ENCODE data around the gene NRAS.

NRAS gene

GRCh38 chr1:114753143-114753542, 36.6 kb upstream of the NRAS start:
- Histone ChIP-seq H3K4me1 (ENCODE audit: control insufficient read depth, insufficient read depth, low read length) (peaks cover 17% of the 10 kb centered on the region), H3K4me3 (ENCODE audit: insufficient read depth, low read depth, low read length) (no peak overlapping the region), H3K36me3 (ENCODE audit: control insufficient read depth, insufficient read depth, low read length) (peaks cover 7% of the 10 kb centered on the region), H3K27me3 (ENCODE audit: control insufficient read depth, insufficient read depth, low read length, poor library complexity, severe bottlenecking) (no peaks in the 10 kb centered on the region), H3K9me3 (ENCODE audit: control insufficient read depth, low read length) (no peaks in the 10 kb centered on the region), H3K27ac (ENCODE audit: insufficient read depth, low read depth, low read length, poor library complexity, severe bottlenecking) (no peak overlapping the region)
- 88% methylated on average over 3 to 4 of the region's 4 CpGs for WGBS, 2 experiments

DNA sequence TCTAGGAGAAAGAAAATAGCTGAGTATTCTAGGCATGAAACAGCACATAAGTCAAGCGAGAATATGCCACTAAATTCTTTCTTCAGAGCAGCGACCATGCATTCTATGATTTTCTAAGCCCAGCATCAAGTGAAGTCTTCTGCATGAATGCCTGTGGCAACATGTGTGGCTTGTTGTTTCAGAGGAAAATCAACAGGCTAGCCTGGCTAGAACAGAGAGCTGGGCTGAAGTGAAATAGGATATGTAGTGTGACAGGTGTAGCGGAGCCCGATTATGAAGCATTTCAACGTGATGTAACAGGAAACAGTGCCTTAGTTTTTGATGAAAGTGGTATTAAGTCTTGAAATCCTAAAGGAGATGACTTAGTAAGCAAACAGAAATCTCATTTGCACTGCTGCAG, 34.2 kb upstream of the NRAS start:
- Histone ChIP-seq H3K27me3 (ENCODE audit: control insufficient read depth, insufficient read depth, low read length, poor library complexity, severe bottlenecking) (no peaks in the 10 kb centered on the region), H3K36me3 (ENCODE audit: control insufficient read depth, insufficient read depth, low read length) (peaks cover 10% of the 10 kb centered on the region), H3K27ac (ENCODE audit: insufficient read depth, low read depth, low read length, poor library complexity, severe bottlenecking) (no peak overlapping the region), H3K9me3 (ENCODE audit: control insufficient read depth, low read length) (no peaks in the 10 kb centered on the region), H3K4me3 (ENCODE audit: insufficient read depth, low read depth, low read length) (no peak overlapping the region), H3K4me1 (ENCODE audit: control insufficient read depth, insufficient read depth, low read length) (peaks cover 9% of the 10 kb centered on the region)
- 93 to 95% methylated on average over 5 of the region's 5 CpGs for WGBS, 2 experiments

GRCh38 chr1:114749835-114750234, 33.3 kb upstream of the NRAS start:
- no peaks in the 10 kb centered on the region for H3K9me3 ChIP-seq (ENCODE audit: control insufficient read depth, low read length)
- peaks cover 10% of the 10 kb centered on the region for H3K36me3 ChIP-seq (ENCODE audit: control insufficient read depth, insufficient read depth, low read length)
- no peaks in the 10 kb centered on the region for H3K27me3 ChIP-seq (ENCODE audit: control insufficient read depth, insufficient read depth, low read length, poor library complexity, severe bottlenecking)
- H3K4me3 ChIP-seq (ENCODE audit: insufficient read depth, low read depth, low read length) = no peak overlapping the region
- WGBS, 2 experiments = 93 to 96% methylated on average over 5 of the region's 5 CpGs
- H3K4me1 ChIP-seq (ENCODE audit: control insufficient read depth, insufficient read depth, low read length) = no peaks in the 10 kb centered on the region
- H3K27ac ChIP-seq (ENCODE audit: insufficient read depth, low read depth, low read length, poor library complexity, severe bottlenecking) = no peak overlapping the region

DNA sequence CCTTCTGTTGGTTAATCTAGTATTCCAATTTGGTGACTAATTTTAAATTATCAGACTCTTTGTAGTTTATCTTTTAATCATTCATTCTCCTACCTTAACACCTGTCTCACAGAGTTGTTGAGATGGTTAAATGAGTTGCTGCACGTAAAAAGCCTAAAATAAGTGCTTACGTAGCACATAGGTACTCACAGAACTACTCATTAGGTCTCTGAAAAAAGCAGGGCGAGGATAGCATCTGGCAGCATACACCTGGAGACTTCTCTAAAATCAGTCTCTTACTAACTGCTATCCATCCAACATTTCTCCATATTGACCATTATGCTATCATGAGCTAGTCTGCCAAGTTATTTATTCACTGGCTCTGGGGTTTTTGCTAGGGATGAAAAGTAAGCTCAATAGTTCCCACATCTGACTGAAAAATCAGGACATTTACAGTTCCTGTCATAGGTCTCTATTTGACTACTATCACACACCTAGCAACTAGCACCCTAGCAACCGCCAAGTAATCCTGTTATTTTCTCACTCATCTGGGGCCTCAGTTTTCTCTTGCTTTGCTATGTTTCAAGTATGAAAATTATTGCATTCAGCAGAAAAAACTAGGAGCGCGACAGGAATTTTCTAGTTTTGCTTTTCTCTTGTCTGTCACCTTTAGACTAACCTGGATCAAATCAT, 30.0 kb upstream of the NRAS start:
- Histone ChIP-seq H3K27me3 (ENCODE audit: control insufficient read depth, insufficient read depth, low read length, poor library complexity, severe bottlenecking) (no peaks in the 10 kb centered on the region), H3K27ac (ENCODE audit: insufficient read depth, low read depth, low read length, poor library complexity, severe bottlenecking) (no peak overlapping the region), H3K4me3 (ENCODE audit: insufficient read depth, low read depth, low read length) (no peak overlapping the region), H3K36me3 (ENCODE audit: control insufficient read depth, insufficient read depth, low read length) (peaks cover 10% of the 10 kb centered on the region), H3K9me3 (ENCODE audit: control insufficient read depth, low read length) (no peaks in the 10 kb centered on the region), H3K4me1 (ENCODE audit: control insufficient read depth, insufficient read depth, low read length) (no peaks in the 10 kb centered on the region)
- 79 to 81% methylated on average over 6 of the region's 6 CpGs for WGBS, 2 experiments

DNA sequence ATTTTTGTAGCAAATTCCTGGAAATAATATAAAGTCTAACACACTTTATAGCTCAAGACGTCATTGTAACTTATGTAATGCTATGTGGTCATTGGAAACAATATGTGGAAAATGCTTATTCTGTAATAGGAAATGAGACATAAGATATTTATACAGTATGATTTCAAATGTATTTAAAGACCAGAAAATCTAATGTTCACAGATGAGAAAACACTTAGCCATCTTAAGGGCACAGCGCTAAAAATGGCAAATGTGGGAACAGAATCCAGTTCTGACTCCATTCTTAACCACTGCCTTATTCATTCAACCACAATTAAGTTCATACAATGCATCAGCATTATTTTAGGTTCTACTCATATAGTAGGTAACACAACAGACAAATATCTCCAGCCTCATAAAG, 28.7 kb upstream of the NRAS start:
- Histone ChIP-seq H3K9me3 (ENCODE audit: control insufficient read depth, low read length) (no peaks in the 10 kb centered on the region), H3K36me3 (ENCODE audit: control insufficient read depth, insufficient read depth, low read length) (peaks cover 10% of the 10 kb centered on the region), H3K4me1 (ENCODE audit: control insufficient read depth, insufficient read depth, low read length) (no peaks in the 10 kb centered on the region), H3K4me3 (ENCODE audit: insufficient read depth, low read depth, low read length) (no peak overlapping the region), H3K27ac (ENCODE audit: insufficient read depth, low read depth, low read length, poor library complexity, severe bottlenecking) (no peak overlapping the region), H3K27me3 (ENCODE audit: control insufficient read depth, insufficient read depth, low read length, poor library complexity, severe bottlenecking) (no peaks in the 10 kb centered on the region)
- WGBS, 2 experiments = 90 to 93% methylated on average over 1 of the region's 2 CpGs

DNA sequence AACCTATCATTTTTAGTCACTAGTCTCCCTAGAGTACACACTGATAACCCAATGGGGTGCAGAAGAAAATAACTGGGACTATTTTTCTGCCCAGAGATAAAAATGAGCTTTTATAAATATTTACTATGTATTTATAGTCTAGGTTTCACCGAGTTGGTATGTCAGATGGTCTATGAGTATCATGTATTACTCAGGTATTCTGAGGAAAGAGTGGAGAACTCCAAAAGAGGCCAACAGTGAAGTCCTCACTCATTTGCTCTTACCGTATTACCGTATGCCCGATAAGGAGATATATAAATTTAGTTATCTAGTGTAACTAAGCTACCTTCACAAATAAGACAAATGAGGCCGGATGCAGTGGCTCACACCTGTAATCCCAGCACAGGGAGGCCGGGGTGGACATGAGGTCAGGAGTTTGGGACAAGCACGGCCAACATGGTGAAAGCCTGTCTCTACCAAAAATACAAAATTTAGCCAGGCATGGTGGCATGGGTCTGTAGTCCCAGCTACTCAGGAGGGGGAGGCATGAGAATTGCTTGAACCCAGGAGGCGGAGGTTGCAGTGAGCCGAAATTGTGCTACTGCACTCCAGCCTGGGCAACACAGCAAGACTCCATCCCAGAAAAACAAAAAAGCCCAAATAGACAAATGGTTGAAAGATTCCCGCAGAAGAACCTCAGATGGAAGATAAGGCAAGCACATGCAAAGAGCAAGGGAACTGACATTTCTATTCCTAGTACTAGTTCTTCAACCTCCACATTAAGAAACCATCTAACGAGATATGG, 25.6 kb upstream of the NRAS start:
- Histone ChIP-seq H3K4me3 (ENCODE audit: insufficient read depth, low read depth, low read length) (no peak overlapping the region), H3K36me3 (ENCODE audit: control insufficient read depth, insufficient read depth, low read length) (no peaks in the 10 kb centered on the region), H3K4me1 (ENCODE audit: control insufficient read depth, insufficient read depth, low read length) (no peaks in the 10 kb centered on the region), H3K9me3 (ENCODE audit: control insufficient read depth, low read length) (no peaks in the 10 kb centered on the region), H3K27ac (ENCODE audit: insufficient read depth, low read depth, low read length, poor library complexity, severe bottlenecking) (no peak overlapping the region), H3K27me3 (ENCODE audit: control insufficient read depth, insufficient read depth, low read length, poor library complexity, severe bottlenecking) (no peaks in the 10 kb centered on the region)
- WGBS, 2 experiments = 94 to 97% methylated on average over 8 to 11 of the region's 11 CpGs

GRCh38 chr1:114740331-114740730, 23.8 kb upstream of the NRAS start:
- H3K9me3 ChIP-seq (ENCODE audit: control insufficient read depth, low read length) = no peaks in the 10 kb centered on the region
- no peaks in the 10 kb centered on the region for H3K4me1 ChIP-seq (ENCODE audit: control insufficient read depth, insufficient read depth, low read length)
- no peaks in the 10 kb centered on the region for H3K27me3 ChIP-seq (ENCODE audit: control insufficient read depth, insufficient read depth, low read length, poor library complexity, severe bottlenecking)
- H3K4me3 ChIP-seq (ENCODE audit: insufficient read depth, low read depth, low read length) = no peak overlapping the region
- no peak overlapping the region for H3K27ac ChIP-seq (ENCODE audit: insufficient read depth, low read depth, low read length, poor library complexity, severe bottlenecking)
- peaks cover 18% of the 10 kb centered on the region for H3K36me3 ChIP-seq (ENCODE audit: control insufficient read depth, insufficient read depth, low read length)
- WGBS, 2 experiments = 100% methylated on average over 1 of the region's 1 CpG; no CpG with 5 or more reads in 1 of the 2 experiments

DNA sequence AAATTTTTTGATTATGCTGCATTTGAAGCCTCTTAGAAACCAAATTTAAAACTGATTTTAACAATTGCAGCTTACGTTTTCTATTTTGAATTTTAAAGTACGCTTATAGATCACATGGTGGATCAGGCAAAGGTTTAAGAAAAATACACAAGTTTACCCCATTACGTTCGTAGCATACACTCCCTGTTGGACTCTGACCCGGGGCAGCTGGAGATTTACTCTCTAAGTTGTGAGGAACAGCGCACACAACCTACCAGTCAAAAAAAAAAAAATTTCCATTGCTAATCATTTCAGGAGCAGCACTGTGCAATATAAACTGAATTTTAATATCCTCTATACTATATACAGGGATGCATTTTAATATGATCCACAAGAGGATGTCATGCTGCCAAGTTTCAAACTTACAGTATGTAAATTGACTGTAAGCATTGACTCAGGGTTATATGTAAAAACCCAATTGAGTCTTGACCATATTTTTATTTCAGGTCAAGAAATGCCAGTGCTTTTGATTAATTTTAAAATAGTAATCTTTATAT, 20.8 kb upstream of the NRAS start:
- Histone ChIP-seq H3K36me3 (ENCODE audit: control insufficient read depth, insufficient read depth, low read length) (peaks cover 44% of the 10 kb centered on the region), H3K4me3 (ENCODE audit: insufficient read depth, low read depth, low read length) (no peak overlapping the region), H3K27ac (ENCODE audit: insufficient read depth, low read depth, low read length, poor library complexity, severe bottlenecking) (no peak overlapping the region), H3K27me3 (ENCODE audit: control insufficient read depth, insufficient read depth, low read length, poor library complexity, severe bottlenecking) (no peaks in the 10 kb centered on the region), H3K4me1 (ENCODE audit: control insufficient read depth, insufficient read depth, low read length) (no peaks in the 10 kb centered on the region), H3K9me3 (ENCODE audit: control insufficient read depth, low read length) (no peaks in the 10 kb centered on the region)
- WGBS, 2 experiments = 94 to 97% methylated on average over 6 of the region's 6 CpGs

DNA sequence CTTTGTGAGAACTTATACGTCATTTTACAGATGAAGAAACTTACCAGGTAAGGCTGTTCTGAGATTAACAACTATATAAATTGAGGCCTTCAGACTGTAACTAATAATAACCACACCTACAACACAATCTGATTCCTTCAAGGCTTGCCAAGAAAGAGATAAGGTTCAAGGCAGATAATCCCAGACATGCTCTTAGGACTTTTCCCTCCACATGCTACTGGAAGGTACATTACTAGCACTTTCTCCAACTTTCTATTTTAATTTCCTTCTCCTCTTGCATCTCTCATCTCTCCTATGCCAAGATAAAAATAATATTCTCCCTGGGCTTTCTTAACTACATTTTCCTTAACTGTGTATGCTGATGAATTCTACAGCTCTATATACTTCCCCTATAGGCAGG, 18.9 kb upstream of the NRAS start:
- 89 to 100% methylated on average over 1 of the region's 1 CpG for WGBS, 2 experiments

GRCh38 chr1:114729782-114730181, 13.2 kb upstream of the NRAS start:
- no peak overlapping the region for H3K4me3 ChIP-seq (ENCODE audit: insufficient read depth, low read depth, low read length)
- no peak overlapping the region for H3K27ac ChIP-seq (ENCODE audit: insufficient read depth, low read depth, low read length, poor library complexity, severe bottlenecking)
- H3K4me1 ChIP-seq (ENCODE audit: control insufficient read depth, insufficient read depth, low read length) = no peaks in the 10 kb centered on the region
- no peaks in the 10 kb centered on the region for H3K9me3 ChIP-seq (ENCODE audit: control insufficient read depth, low read length)
- H3K27me3 ChIP-seq (ENCODE audit: control insufficient read depth, insufficient read depth, low read length, poor library complexity, severe bottlenecking) = no peaks in the 10 kb centered on the region
- WGBS, 2 experiments = no CpG with 5 or more reads among the region's 1 CpG
- peaks cover 80% of the 10 kb centered on the region for H3K36me3 ChIP-seq (ENCODE audit: control insufficient read depth, insufficient read depth, low read length)

More for the DNA sequence above, 18.9 kb upstream of the NRAS start:
- peaks cover 57% of the 10 kb centered on the region for H3K36me3 ChIP-seq (ENCODE audit: control insufficient read depth, insufficient read depth, low read length)
- no peak overlapping the region for H3K4me3 ChIP-seq (ENCODE audit: insufficient read depth, low read depth, low read length)
- no peak overlapping the region for H3K27ac ChIP-seq (ENCODE audit: insufficient read depth, low read depth, low read length, poor library complexity, severe bottlenecking)
- H3K9me3 ChIP-seq (ENCODE audit: control insufficient read depth, low read length) = no peaks in the 10 kb centered on the region
- no peaks in the 10 kb centered on the region for H3K27me3 ChIP-seq (ENCODE audit: control insufficient read depth, insufficient read depth, low read length, poor library complexity, severe bottlenecking)
- H3K4me1 ChIP-seq (ENCODE audit: control insufficient read depth, insufficient read depth, low read length) = no peaks in the 10 kb centered on the region
